ENCODE data around the gene KDM4B.

The KDM4B gene

DNA sequence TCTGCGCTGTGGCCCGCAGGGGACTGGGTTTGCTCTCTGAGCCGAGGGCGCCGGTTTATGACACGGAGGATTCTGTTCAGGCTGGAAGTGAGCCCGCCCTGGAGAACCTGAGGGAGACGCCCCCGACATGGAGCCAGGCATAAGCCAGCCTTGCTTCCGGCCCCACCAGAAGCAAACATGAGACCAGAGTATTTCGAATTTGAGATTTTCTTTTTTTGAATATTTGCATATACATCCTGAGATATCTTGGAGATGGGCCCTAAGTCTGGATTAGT is 72.9 kb downstream of the KDM4B start:
- no peak for DNase-seq
- intact Hi-C loops (cut with DNase I) = loop anchor here (10.0 kb wide), 1 partner anchor 293 kb away; no protein-coding TSS in a partner anchor

- intact Hi-C loops (cut with DNase I) = loop anchor here (10.0 kb wide), 1 partner anchor 292 kb away; no protein-coding TSS in a partner anchor
- peak in 1 of 10 donors; percentile 78 for DNase-seq
Observed at GRCh38 chr19:5042556-5042955, 73.6 kb downstream of the KDM4B start.

DNA sequence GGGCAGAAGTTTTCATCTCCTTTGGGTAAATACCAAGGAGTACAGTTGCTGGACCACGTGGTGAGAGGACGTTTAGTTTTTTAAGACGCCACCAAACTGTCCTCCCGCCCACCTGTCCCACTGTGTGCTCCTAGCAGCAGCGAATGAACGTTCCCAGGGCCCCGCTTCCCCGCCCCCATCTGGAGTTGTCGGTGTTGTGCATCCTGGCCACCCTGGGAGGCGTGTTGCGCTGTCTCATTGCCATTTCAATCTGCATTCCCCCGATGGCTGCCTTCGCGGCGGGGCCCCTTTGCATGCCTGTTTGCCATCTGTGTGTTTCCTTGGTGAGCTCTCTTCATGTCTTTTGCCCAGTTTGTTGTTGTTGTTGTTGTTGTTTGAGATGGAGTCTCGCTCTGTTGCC is 76.1 kb downstream of the KDM4B start:
- intact Hi-C loops (cut with DNase I) = loop anchor here (10.0 kb wide), 1 partner anchor 290 kb away; no protein-coding TSS in a partner anchor
- DNase-seq = peak in 1 of 10 donors; percentile 55

- DNase-seq = no peak
- intact Hi-C loops (cut with DNase I) = loop anchor here (10.0 kb wide), 1 partner anchor 289 kb away; no protein-coding TSS in a partner anchor
Observed at GRCh38 chr19:5045956-5046338, 77.0 kb downstream of the KDM4B start.

GRCh38 chr19:5046339-5047039 is 77.6 kb downstream of the KDM4B start:
- peak in 1 of 10 donors; percentile 88 for DNase-seq
- intact Hi-C loops (cut with DNase I) = loop anchor here (10.0 kb wide), 1 partner anchor 288 kb away; no protein-coding TSS in a partner anchor

GRCh38 chr19:5047251-5047935 is 78.5 kb downstream of the KDM4B start:
- DNase-seq = no peak
- intact Hi-C loops (cut with DNase I) = loop anchor here (10.0 kb wide), 1 partner anchor 287 kb away; no protein-coding TSS in a partner anchor

GRCh38 chr19:5048091-5048726 is 79.3 kb downstream of the KDM4B start:
- DNase-seq = peak; percentile 73 to 98 (median 83)
- intact Hi-C loops (cut with DNase I) = loop anchor here (2.0 to 10.0 kb wide), 2 partner anchors 287 to 531 kb away; no protein-coding TSS in a partner anchor

- DNase-seq = no peak
- intact Hi-C loops (cut with DNase I) = loop anchor here (2.0 to 10.0 kb wide), 2 partner anchors 286 to 530 kb away; no protein-coding TSS in a partner anchor
Observed at GRCh38 chr19:5048727-5049553, 80.0 kb downstream of the KDM4B start.

DNA sequence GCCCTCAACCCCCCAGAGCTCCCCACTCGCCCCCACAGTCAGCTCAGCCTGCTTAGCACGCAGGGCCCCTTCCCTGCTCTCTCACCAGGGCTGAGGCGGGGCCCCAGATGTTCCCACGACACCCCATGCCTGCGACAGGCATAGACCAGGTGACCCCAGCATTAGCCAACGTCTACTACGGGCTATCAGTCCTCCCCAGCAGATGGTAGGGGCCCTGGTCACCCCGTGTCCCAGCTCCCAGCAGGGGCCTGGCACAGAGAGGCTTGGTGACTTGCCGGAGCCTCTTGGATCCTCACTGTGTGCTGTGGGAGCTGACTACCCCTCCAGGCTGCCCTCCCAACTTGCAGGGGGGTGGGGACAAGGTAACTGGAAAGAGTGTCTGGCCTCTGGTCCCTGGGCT is 80.6 kb downstream of the KDM4B start:
- DNase-seq = no peak
- intact Hi-C loops (cut with DNase I) = loop anchor here (2.0 to 10.0 kb wide), 2 partner anchors 285 to 529 kb away; no protein-coding TSS in a partner anchor

DNA sequence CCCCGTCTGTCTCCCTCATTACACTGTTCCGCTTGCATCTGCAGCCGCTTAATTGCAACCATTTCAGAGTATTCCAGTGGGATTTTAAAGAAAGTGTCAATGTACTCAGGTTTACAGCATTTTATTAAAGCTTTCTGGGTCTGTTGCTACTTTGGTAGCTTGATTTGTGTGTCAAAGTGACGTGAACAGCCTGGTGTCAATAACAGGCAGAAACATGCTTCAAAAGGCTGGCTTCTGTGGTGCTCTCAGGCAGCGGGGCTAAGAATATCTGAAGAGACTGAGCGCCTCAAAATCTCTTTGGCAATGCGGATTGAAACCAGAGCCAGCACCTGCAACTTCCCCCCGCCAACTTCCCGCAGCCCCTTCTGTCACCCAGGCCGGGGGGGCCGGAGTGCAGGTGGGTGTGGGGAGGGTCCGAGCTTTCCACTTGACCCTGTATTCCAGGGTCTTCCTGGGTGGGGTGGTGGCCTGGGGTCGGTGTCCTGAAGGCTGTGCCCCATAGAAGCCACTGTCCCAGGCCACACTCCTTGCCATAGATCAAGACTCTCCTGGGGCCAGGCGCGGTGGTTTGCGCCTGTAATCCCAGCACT is 81.2 kb downstream of the KDM4B start:
- no peak for DNase-seq
- intact Hi-C loops (cut with DNase I) = loop anchor here (5.0 kb wide), 1 partner anchor 87 kb away; no protein-coding TSS in a partner anchor

DNA sequence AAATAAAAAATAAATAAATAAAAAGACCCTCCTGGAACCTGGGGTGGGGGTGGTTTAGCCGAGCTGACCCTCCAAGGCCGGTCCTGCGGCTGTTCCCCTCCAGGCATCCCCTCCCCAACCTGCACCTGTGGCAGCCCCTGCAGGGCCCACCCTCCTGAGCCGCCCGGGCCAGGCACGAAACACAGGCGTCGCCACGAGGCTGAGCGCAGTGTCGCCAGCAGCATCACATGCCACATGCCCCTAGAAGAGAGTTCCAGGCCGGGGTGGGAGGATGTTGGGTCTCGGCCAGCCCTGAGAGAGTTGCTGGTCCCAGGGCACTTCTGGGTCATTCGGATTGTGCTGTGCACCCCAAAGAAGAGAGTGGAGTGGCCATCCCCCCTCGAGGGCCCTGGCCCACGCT is 82.0 kb downstream of the KDM4B start:
- intact Hi-C loops (cut with DNase I) = loop anchor here (5.0 kb wide), 1 partner anchor 86 kb away; no protein-coding TSS in a partner anchor
- DNase-seq = no peak

DNA sequence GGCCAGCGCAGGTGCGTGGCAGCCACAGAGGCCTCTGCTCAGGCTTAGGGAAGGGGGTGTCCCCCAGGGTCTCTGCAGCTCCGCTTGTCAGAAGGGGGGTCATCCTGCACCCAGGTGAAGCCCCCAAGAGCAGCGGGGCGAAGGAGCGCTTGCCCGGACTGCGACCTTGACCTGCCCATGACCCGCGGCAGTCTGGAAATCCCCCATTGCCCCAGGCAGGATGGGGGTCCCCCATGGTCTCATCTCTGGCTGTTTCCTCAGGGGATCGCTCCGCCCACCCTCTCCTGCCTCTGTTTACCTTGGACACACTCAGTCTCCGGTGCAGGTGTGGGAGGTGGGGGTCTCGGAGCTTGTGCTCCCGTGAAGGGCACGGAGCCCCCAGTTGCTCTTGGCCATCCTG is 82.7 kb downstream of the KDM4B start:
- DNase-seq = no peak
- intact Hi-C loops (cut with DNase I) = loop anchor here (5.0 kb wide), 1 partner anchor 86 kb away; no protein-coding TSS in a partner anchor

DNA sequence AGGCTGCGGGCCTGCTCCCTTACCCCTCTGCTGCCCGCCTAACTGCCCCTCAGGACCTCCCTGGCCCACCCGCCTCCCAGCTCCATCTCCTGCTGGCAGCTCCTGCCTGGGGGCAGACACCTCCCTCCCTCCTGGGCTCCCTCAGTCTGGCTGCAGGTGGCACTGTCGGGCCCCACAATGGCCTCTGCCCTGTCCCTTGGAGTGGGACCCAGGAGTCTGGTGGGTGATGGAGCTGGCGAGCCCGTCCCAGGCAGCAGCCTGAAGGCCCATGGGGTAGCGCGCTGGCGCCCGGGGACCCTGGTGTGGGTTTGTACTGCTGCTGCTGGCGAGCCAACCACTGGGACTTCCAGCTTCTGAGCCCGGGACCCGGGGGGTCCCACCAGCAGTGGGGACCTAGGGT is 83.6 kb downstream of the KDM4B start:
- DNase-seq = no peak
- intact Hi-C loops (cut with DNase I) = loop anchor here (5.0 kb wide), 1 partner anchor 85 kb away; no protein-coding TSS in a partner anchor

DNA sequence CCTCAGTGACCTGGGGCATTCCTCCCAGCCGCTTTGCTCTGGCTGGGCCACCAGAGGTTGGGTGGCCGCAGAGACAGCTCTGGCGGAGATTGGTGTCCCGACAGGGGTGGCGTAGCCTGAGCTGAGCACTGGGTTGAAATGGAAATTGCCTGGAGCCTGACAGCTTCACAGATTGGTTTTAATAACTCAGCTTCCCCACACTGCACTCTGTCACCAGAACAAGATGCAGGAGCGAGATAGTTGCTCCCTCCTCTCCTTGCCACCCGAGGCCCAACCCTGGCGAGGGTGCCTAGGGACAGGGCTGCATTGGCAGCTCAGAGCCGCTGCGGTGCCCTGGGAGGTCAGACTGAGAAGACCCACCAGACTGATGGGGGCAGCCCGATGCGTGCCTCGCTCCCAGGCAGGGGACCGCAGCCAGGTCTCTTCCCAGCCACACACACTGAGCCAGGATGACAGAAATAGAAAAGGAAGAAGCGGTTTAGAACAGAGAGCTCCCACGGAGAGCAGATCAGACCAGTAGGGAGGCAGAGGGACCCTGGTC is 84.1 kb downstream of the KDM4B start:
- DNase-seq = no peak
- intact Hi-C loops (cut with DNase I) = loop anchor here (5.0 kb wide), 1 partner anchor 84 kb away; no protein-coding TSS in a partner anchor

GRCh38 chr19:5053661-5054060 is 84.7 kb downstream of the KDM4B start:
- intact Hi-C loops (cut with DNase I) = loop anchor here (5.0 kb wide), 1 partner anchor 84 kb away; no protein-coding TSS in a partner anchor

DNA sequence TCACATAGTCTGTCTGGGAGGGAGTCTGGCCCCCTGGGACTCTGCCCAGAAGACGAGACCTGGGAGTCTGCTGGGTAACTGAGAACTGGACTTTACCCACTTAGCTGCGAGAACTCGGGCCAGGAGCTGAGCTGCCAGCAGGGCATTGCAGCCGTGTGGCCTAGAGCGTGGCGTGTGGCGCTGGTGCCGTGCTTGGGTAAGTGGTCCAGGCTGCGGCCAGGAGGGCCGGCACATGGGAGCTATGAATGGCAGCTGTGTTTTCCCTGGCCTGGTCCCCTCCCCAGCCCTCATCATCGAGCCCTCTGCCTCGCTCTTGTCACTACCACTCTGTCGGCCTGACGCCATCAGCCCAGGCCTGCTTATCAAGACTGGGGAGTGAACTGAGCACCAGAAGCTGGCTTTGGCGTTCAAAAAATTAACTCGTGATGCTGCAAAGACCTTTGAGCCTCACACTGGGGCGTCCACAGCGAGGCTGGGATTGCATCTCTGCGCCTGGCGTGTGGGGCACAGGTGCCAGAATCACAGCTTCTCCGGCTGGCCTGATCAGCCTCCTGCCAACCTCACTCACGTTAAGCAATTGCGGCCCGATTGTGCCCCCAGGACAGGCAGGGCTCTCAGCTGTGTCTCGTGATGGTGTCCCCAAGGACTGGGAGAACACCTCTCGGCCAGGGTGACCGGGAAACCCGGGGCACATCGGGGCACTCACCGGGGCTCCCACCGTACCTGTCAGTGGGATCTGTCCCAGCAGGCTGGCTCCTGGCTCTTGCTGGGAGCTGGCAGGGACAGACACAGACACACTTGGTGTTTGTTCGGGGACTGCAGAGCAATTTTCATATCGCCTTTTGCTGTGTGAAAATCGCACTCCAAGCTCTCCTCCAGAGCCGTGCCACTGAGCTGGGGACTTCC is 85.9 kb downstream of the KDM4B start:
- DNase-seq = peak in 5 of 10 donors; percentile 41 to 94 (median 60)
- intact Hi-C loops (cut with DNase I) = loop anchor here (5.0 kb wide), 1 partner anchor 82 kb away; no protein-coding TSS in a partner anchor

More at GRCh38 chr19:5053661-5054060, 84.7 kb downstream of the KDM4B start:
- DNase-seq = no peak

- no peak for DNase-seq
- intact Hi-C loops (cut with DNase I) = no loop called here
Observed at GRCh38 chr19:5055457-5055776, 86.5 kb downstream of the KDM4B start.

DNA sequence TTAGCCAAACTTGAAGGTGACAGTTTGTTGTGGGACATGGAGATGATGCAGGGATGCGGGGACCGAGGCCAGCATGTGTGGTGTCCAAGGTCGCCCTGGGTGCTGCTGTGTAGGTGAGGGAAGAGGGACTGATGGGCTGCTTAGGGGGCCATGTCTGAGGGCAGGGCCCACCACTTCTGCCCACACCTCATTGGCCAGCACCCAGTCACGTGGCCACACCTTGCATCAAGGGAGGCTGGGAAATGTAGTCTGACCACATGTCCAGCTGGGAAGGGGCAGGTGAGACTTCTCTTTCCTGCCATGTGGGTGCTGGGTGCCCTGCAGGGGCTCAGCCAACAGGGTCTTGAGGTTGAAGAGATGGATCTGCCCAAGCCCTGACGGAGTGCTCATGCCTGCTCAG is 88.9 kb downstream of the KDM4B start:
- no peak for DNase-seq
- intact Hi-C loops (cut with DNase I) = no loop called here

Data from posterior cingulate gyrus (tissue), 11 donors.